Lung (tissue), 12 donors: ENCODE data around the gene POU4F1. TPM values are rescaled to one million over a fixed set of nuclear protein-coding genes. Genes with fewer than 3 reads are reported as not detected.

Experiments
- ATAC-seq: fragments of 200-7000 bp; cut with Tn5 transposase; one replicate; pipeline ENCODE4 v1.9.1; 2020; ENCODE audit warnings: moderate number of reproducible peaks; ENCODE audit not compliant: insufficient read depth, low FRiP score
- DNase-seq, 3 donors: peaks; one replicate each; pipeline ENCODE4 v3.0.0-alpha.2; 2013 to 2017
- H3K27ac ChIP-seq, 2 donors: one replicate each; pipeline ENCODE4 v1.5.1; 2013; ENCODE audit warnings: mild to moderate bottlenecking in 2 of 2, moderate library complexity in 2 of 2, control low read depth in 1 of 2, inconsistent platforms in 1 of 2, low read depth in 1 of 2, low read length in 1 of 2
- H3K27me3 ChIP-seq, 3 donors: one replicate each; pipeline ENCODE4 v1.5.1; 2013; ENCODE audit warnings: low read length in 2 of 3; ENCODE audit not compliant: control insufficient read depth in 3 of 3, insufficient read depth in 3 of 3
- H3K36me3 ChIP-seq, 4 donors: one replicate each; pipeline ENCODE4 v1.5.1; 2013; ENCODE audit warnings: low read length in 4 of 4, mild to moderate bottlenecking in 1 of 4, moderate library complexity in 1 of 4; ENCODE audit not compliant: control insufficient read depth in 4 of 4, insufficient read depth in 4 of 4
- H3K4me1 ChIP-seq, 5 donors: one replicate each; pipeline ENCODE4 v1.5.1; 2013; ENCODE audit warnings: low read length in 5 of 5, mild to moderate bottlenecking in 2 of 5, moderate library complexity in 1 of 5; ENCODE audit not compliant: control insufficient read depth in 5 of 5, insufficient read depth in 5 of 5
- H3K4me3 ChIP-seq: one replicate; pipeline ENCODE4 v1.5.1; 2013; ENCODE audit warnings: mild to moderate bottlenecking, control low read depth, moderate library complexity
- H3K9ac ChIP-seq, 2 donors: one replicate each; pipeline ENCODE4 v1.5.1; 2013; ENCODE audit warnings: low read length in 2 of 2, control low read depth in 1 of 2; ENCODE audit not compliant: insufficient read depth in 1 of 2
- H3K9me3 ChIP-seq, 4 donors: one replicate each; pipeline ENCODE4 v1.5.1; 2013; ENCODE audit warnings: low read length in 3 of 4, mild to moderate bottlenecking in 1 of 4, moderate library complexity in 1 of 4; ENCODE audit not compliant: control insufficient read depth in 4 of 4, insufficient read depth in 3 of 4
- WGBS, 2 donors: extraction: QIAGEN DNeasy Blood & Tissue Kit; methylation state at CpG; one replicate each; pipeline ENCODE4 v1.1.7; 2013; 5-methylcytosine and 5-hydroxymethylcytosine counted together
- polyA plus RNA-seq, 2 donors: library from polyadenylated mRNA; stranded (reverse); fragments of 200-250 nt; gene quantifications; one replicate each; pipeline ENCODE4 v1.2.1, GENCODE V29; 2013
- total RNA-seq, 2 donors: library from RNA; depleted of rRNA in 1 of 2; stranded (reverse); fragments of >200 nt in 1 of 2; gene quantifications; one replicate each; pipeline ENCODE4 v1.2.1, GENCODE V29; 2014 to 2021
- TF ChIP-seq, protein P1 (sequence below): IDR thresholded peaks from 2 replicates; pipeline ENCODE4 v1.5.1; 2012; ENCODE audit warnings: mild to moderate bottlenecking; ENCODE audit errors: control extremely low read depth, extremely low read depth
- donor health status: control.
- donor health status: control.
- donor health status: Bipolar disorder and iron deficiency.
- donor health status: healthy.
- donor health status: DM: yes; HTN: yes; CAD: no.

Gene POU4F1
- total and polyA plus RNA-seq, 4 donors = not detected

DNA sequence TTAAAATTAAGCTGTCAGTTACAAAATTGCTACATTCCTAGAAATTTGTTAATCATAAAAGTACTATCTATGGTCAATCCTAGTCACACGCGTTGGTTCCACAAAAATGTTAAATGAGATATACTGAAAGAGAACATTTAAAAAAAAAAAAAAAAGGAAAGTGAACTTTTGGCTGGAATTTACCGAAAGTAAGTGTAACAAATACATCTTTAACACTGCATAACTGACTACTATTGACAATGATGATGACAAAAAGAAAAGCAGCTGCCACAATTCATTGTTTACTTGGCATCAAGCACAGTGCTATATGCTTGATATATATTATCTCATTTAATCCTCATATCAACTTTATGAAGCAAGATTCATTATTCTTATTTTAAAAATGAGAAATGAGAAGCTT, 19.8 kb upstream of the POU4F1 start:
- TF ChIP-seq, protein P1, sequence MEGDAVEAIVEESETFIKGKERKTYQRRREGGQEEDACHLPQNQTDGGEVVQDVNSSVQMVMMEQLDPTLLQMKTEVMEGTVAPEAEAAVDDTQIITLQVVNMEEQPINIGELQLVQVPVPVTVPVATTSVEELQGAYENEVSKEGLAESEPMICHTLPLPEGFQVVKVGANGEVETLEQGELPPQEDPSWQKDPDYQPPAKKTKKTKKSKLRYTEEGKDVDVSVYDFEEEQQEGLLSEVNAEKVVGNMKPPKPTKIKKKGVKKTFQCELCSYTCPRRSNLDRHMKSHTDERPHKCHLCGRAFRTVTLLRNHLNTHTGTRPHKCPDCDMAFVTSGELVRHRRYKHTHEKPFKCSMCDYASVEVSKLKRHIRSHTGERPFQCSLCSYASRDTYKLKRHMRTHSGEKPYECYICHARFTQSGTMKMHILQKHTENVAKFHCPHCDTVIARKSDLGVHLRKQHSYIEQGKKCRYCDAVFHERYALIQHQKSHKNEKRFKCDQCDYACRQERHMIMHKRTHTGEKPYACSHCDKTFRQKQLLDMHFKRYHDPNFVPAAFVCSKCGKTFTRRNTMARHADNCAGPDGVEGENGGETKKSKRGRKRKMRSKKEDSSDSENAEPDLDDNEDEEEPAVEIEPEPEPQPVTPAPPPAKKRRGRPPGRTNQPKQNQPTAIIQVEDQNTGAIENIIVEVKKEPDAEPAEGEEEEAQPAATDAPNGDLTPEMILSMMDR = no peak
- Histone ChIP-seq H3K27ac (no peak overlapping the region), H3K27me3 (no peaks in the 10 kb centered on the region), H3K4me3 (no peak overlapping the region), H3K9ac (no peak overlapping the region), H3K9me3 (no peaks in the 10 kb centered on the region), H3K4me1 (no peaks in the 10 kb centered on the region), H3K36me3 (peaks cover 0 to 6% (median 3%) of the 10 kb centered on the region in 4 donors)
- WGBS, 2 donors = 95 to 99% methylated on average over 3 of the region's 3 CpGs
- no peak for DNase-seq
- no peak for ATAC-seq

GRCh38 chr13:78620936-78621470, 17.7 kb upstream of the POU4F1 start:
- Histone ChIP-seq H3K27ac (no peak overlapping the region), H3K9ac (no peak overlapping the region)
- 95% methylated on average over 2 of the region's 2 CpGs for WGBS, 2 donors

GRCh38 chr13:78618411-78618810, 15.1 kb upstream of the POU4F1 start:
- Histone ChIP-seq H3K9ac (no peak overlapping the region), H3K4me3 (no peak overlapping the region), H3K9me3 (peaks cover 0 to 2% (median 0%) of the 10 kb centered on the region in 4 donors), H3K27me3 (no peaks in the 10 kb centered on the region), H3K36me3 (peaks cover 0 to 21% (median 4%) of the 10 kb centered on the region in 4 donors), H3K27ac (no peak overlapping the region), H3K4me1 (no peaks in the 10 kb centered on the region)
- ATAC-seq = no peak
- TF ChIP-seq, protein P1 = no peak
- WGBS, 2 donors = 95 to 97% methylated on average over 1 of the region's 1 CpG
- DNase-seq = no peak

More at GRCh38 chr13:78620936-78621470, 17.7 kb upstream of the POU4F1 start:
- Histone ChIP-seq H3K36me3 (peaks cover 2 to 9% (median 8%) of the 10 kb centered on the region in 4 donors), H3K27me3 (no peaks in the 10 kb centered on the region), H3K4me1 (no peaks in the 10 kb centered on the region), H3K4me3 (no peak overlapping the region), H3K9me3 (peaks cover 0 to 2% (median 0%) of the 10 kb centered on the region in 4 donors)
- TF ChIP-seq, protein P1 = no peak
- ATAC-seq (no peak), DNase-seq (no peak)

GRCh38 chr13:78611040-78611439, 7.7 kb upstream of the POU4F1 start:
- H3K27me3 ChIP-seq = peaks cover 0 to 60% (median 47%) of the 10 kb centered on the region in 3 donors
- ATAC-seq = no peak
- peaks cover 0 to 37% (median 5%) of the 10 kb centered on the region in 5 donors for H3K4me1 ChIP-seq
- 64 to 67% methylated on average over 3 of the region's 3 CpGs for WGBS, 2 donors
- H3K9me3 ChIP-seq = peaks cover 0 to 4% (median 0%) of the 10 kb centered on the region in 4 donors
- peaks cover 0 to 12% (median 2%) of the 10 kb centered on the region in 4 donors for H3K36me3 ChIP-seq
- DNase-seq = no peak
- TF ChIP-seq, protein P1 = no peak
- H3K4me3 ChIP-seq = no peak overlapping the region
- no peak overlapping the region for H3K27ac ChIP-seq
- H3K9ac ChIP-seq = no peak overlapping the region
